ENCODE measurements around the gene POLR2M.
A peak's percentile ranks its signal among the peaks of the same experiment; 100 is the strongest.

The POLR2M gene

GRCh38 chr15:57706405-57707209 lies at the start of gene POLR2M:
TSS of gene POLR2M (plus strand) at chr15:57706714. CDS start at chr15:57706843, 129 bp downstream.
- DNase-seq (ENCODE audit: low read depth in 3 of 3) = peak; percentile 79 to 89 (median 87)

- no peak for DNase-seq (ENCODE audit: low read depth in 3 of 3)
Measured at GRCh38 chr15:57657619-57658018, 48.9 kb upstream of the POLR2M start.

GRCh38 chr15:57662091-57662744 lies 44.3 kb upstream of the POLR2M start:
- DNase-seq (ENCODE audit: low read depth in 3 of 3) = no peak

GRCh38 chr15:57662802-57663201 lies 43.7 kb upstream of the POLR2M start:
- no peak for DNase-seq (ENCODE audit: low read depth in 3 of 3)

- DNase-seq (ENCODE audit: low read depth in 3 of 3) = no peak
Measured at GRCh38 chr15:57663262-57663661, 43.3 kb upstream of the POLR2M start.

- DNase-seq (ENCODE audit: low read depth in 3 of 3) = no peak
Measured at GRCh38 chr15:57665194-57665593, 41.3 kb upstream of the POLR2M start.

GRCh38 chr15:57665939-57666338 lies 40.6 kb upstream of the POLR2M start:
- no peak for DNase-seq (ENCODE audit: low read depth in 3 of 3)

- no peak for DNase-seq (ENCODE audit: low read depth in 3 of 3)
Measured at GRCh38 chr15:57667171-57667849, 39.2 kb upstream of the POLR2M start.

DNA sequence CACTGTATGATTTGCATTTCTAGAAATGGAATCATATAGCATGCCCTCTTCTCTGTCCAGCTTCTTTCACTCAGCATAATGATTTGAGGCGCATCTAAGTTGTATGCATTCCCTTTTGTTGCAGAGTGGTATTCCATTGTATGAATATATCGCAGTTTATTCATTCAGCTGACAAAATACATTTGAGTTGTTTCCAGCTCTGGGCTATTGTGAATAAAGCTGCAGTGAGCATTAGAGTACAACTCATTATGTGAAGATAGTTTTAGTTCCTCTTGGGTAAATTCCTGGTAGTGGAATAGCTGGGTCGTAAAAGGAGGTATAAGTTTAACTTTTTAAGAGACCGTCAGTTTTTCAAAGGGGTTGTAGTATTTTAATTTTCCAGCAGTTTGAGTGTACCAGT lies 38.5 kb upstream of the POLR2M start:
- no peak for DNase-seq (ENCODE audit: low read depth in 3 of 3)

GRCh38 chr15:57671636-57672035 lies 34.9 kb upstream of the POLR2M start:
- no peak for DNase-seq (ENCODE audit: low read depth in 3 of 3)

- DNase-seq (ENCODE audit: low read depth in 3 of 3) = no peak
Measured at GRCh38 chr15:57675481-57676181, 30.9 kb upstream of the POLR2M start.

- DNase-seq (ENCODE audit: low read depth in 3 of 3) = no peak
Measured at GRCh38 chr15:57676585-57676984, 29.9 kb upstream of the POLR2M start.

DNA sequence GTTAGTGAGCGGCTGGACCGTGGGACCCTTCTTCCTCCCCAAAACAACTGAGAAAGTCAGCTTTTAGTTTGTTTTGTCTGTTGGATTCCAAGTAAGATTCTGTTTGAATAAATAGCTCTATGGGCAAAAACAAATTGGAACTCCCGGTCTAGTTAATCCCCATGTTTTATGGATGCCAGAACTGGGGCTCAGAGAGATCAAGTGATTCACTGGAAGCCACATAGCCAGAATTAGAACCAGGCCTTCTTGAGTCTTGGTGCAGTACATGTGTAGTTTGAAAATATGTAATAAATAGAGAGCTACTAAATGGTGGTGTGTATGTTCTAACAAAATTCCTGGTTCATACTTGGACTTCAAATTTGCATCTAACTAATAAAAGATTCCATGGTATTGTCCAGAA lies 29.3 kb upstream of the POLR2M start:
- no peak for DNase-seq (ENCODE audit: low read depth in 3 of 3)

DNA sequence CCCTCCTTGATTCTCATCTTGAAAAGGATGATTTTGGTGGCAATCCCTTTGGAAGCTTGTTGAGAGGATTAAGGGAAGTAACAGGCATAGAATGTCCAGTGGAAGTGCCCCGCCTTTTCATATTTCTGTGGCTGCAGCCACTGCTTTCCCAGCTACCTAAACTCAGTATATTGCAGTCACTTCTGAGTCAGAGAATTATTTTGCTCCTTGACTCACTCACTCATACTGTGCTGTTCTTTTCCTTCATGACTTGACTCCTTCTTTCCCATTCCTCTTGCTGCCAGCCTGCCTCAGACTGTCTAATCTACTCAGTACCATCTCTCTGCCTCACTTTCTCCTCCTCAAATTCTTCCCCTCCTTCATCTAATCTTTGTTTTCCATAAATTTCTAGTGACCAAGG lies 26.5 kb upstream of the POLR2M start:
- no peak for DNase-seq (ENCODE audit: low read depth in 3 of 3)

- DNase-seq (ENCODE audit: low read depth in 3 of 3) = no peak
Measured at GRCh38 chr15:57681011-57681410, 25.5 kb upstream of the POLR2M start.

GRCh38 chr15:57683481-57683880 lies 23.0 kb upstream of the POLR2M start:
- DNase-seq (ENCODE audit: low read depth in 3 of 3) = no peak

GRCh38 chr15:57684491-57685151 lies 21.9 kb upstream of the POLR2M start:
- no peak for DNase-seq (ENCODE audit: low read depth in 3 of 3)

DNA sequence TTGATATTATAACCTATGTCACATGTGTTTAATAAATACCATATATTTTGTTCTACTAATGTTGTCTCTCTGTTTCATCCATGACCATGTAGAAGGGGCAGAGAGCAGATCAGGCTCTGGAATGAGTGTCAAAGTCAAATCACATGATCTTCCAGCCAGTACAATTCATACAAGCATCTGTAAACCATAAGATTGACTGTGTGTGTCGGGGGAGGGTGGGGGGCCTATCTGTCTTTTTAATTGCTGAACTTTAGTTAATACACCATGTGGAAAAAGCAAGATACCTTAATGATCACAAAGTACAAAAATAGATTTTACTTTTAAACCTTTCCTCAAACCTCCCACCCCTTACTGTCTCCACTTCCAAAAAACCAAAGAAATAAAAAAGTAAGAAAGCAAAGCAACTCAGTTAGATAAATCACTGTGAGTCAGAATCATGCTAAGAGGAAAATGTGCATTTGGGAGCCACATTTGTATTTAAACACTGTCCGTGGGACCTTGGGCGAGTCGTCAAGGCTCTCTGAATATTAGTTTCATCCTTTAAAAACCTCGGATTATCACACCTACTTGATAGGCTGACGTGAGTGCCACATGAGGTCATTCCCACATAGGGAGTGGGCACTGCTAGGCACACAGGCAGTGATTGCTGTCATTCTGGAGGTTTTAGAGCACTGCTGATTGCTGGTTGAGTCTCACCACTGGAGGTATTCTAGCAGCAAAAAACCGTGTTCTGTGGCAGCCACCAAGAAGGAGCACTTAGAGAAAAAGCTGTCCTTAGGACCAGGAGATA lies 21.0 kb upstream of the POLR2M start:
- no peak for DNase-seq (ENCODE audit: low read depth in 3 of 3)

DNA sequence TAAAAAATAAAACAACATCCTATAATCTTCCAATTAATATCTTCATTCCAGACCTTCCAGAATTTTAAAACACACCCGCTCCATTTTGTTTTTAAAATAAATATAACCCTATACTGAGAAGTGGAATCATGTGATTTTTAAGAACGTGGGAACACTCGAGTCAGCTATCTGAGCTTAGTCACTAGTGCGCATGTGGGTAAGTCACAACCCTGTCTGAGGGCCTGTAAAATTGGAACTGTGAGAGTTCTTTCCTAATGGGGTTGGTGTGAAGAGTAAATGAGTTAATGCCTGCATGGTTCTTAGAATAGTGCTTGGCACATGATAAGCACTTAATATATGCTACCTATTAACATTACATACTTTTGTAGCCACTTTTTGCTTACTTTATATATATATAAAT lies 19.9 kb upstream of the POLR2M start:
- no peak for DNase-seq (ENCODE audit: low read depth in 3 of 3)

DNA sequence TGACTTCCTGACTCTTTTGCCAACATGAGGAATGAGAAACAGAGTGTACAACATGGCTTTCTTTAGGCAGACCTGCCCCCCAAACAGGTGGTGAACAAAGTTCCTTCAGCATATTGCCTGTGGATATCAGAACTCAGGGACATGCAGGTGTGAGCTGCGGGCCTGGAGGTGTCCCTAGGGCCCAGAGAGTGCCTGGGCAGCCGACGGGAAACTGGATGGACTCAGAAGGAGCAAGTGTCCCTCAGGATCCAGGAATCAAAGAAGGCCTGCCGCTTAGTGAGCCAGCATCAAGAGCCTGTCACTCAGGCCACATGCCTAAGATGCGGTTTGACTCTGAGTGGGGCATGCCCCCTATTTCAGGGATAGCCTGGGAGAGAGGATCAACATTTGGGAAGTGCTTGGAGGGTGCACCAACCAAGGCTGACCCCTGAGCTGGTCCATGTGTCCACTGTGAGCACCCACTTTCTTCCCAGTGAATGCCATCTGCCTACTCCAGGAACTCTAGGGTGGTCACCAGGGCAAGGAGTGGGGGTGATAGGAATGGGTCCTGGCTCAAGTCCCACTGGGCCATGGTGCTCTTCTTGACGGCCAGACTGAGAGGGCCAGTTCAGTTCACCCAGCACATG lies 16.1 kb upstream of the POLR2M start:
- no peak for DNase-seq (ENCODE audit: low read depth in 3 of 3)
